ENCODE data around the gene NEK7. TPM values are rescaled to one million over a fixed set of nuclear protein-coding genes. Genes with fewer than 3 reads are reported as not detected.

NEK7 gene
- total and polyA plus RNA-seq, 9 of the 15 experiments (the other 6 are each of a cell fraction or from before 2014, with no cell fraction given) = 8.5 to 37.3 (median 27.7) TPM

GRCh38 chr1:198156745-198157240 is at the start of gene NEK7 (continued):
- no peak for TF ChIP-seq MEF2A (IDR thresholded peaks at IDR 0.05; ENCODE audit: control insufficient read depth, low read depth, low read length)
- no peak for TF ChIP-seq PRPF4 (IDR thresholded peaks at IDR 0.05; ENCODE audit: insufficient read depth, low read depth, low read length, poor library complexity, severe bottlenecking)
- TF ChIP-seq HCFC1 (IDR thresholded peaks at IDR 0.05; ENCODE audit: low read depth, low read length) = no peak; the same call in none of the 2 replicates
- no peak for TF ChIP-seq ZNF354B (CRISPR knock-in tag; IDR thresholded peaks at IDR 0.05)
- no peak for TF ChIP-seq ZNF407 (IDR thresholded peaks at IDR 0.05; ENCODE audit: low read depth)
- no peak for TF ChIP-seq CHAMP1 (IDR thresholded peaks at IDR 0.05)
- TF ChIP-seq SMAD1 (IDR thresholded peaks at IDR 0.05; ENCODE audit: low read depth, low read length, partially characterized antibody) = peak; percentile 46
- TF ChIP-seq USF1 (CRISPR knock-in tag; IDR thresholded peaks at IDR 0.05) = no peak
- TF ChIP-seq TSC22D4 (tag; IDR thresholded peaks at IDR 0.05) = no peak
- no peak for TF ChIP-seq GABPA (tag; conservative IDR thresholded peaks at IDR 0.05; ENCODE audit: low read depth)
- no peak for TF ChIP-seq ARNT (IDR thresholded peaks at IDR 0.05)
- no peak for TF ChIP-seq ASH1L (IDR thresholded peaks at IDR 0.05; ENCODE audit: borderline replicate concordance, low read depth, partially characterized antibody)
- TF ChIP-seq PHTF2 (CRISPR knock-in tag; IDR thresholded peaks at IDR 0.05) = no peak
- peak; percentile 54 to 78; a peak in 3 of 4 replicates for TF ChIP-seq SIN3A (IDR thresholded peaks at IDR 0.05; ENCODE audit: borderline replicate concordance in 2 of 2, control insufficient read depth in 1 of 2, low read depth in 2 of 2, low read length in 2 of 2)
- no peak for TF ChIP-seq ZNF146 (CRISPR knock-in tag; IDR thresholded peaks at IDR 0.05; ENCODE audit: unreplicated experiment)
- TF ChIP-seq ZNF668 (CRISPR knock-in tag; IDR thresholded peaks at IDR 0.05) = no peak
- TF ChIP-seq THAP7 (CRISPR knock-in tag; IDR thresholded peaks at IDR 0.05) = no peak
